H1 (cell line): ENCODE data around the gene C2CD4B. TPM values are rescaled to one million over a fixed set of nuclear protein-coding genes. Genes with fewer than 3 reads are reported as not detected.

Experiments
- BCL11A ChIP-seq, 2 experiments: IDR thresholded peaks; one replicate each; pipeline ENCODE4 v1.6.1; 2011; ENCODE audit warnings: low read depth in 2 of 2, low read length in 2 of 2, mild to moderate bottlenecking in 2 of 2
- HDAC6 ChIP-seq: IDR thresholded peaks from one replicate; pipeline ENCODE4 v1.7.1; 2012; ENCODE audit warnings: low read depth, mild to moderate bottlenecking, inconsistent platforms, low read length, moderate library complexity
- RXRA ChIP-seq: IDR thresholded peaks from 2 replicates; pipeline ENCODE4 v1.6.1; 2011; ENCODE audit warnings: low read depth, mild to moderate bottlenecking, low read length, moderate library complexity; ENCODE audit not compliant: insufficient read depth
- polyA plus RNA-seq, 7 experiments: library from polyadenylated mRNA; depleted of rRNA in 3 of 7; stranded (reverse) in 5 of 7; unstranded in 2 of 7; fragments of >200 nt in 5 of 7; fragments of 200-250 nt in 2 of 7; gene quantifications; 1 replicate in 5 of 7; 2 replicates in 1 of 7; 4 replicates in 1 of 7; pipeline versions ENCODE4 v1.2.1 to v1.2.3, GENCODE V29; 2011 to 2013; ENCODE audit warnings: missing spikeins in 2 of 7, mixed read lengths in 2 of 7
- total RNA-seq: library from RNA; stranded (reverse); fragmentation: NEBNext Ultra II Directional; extraction: Animal tissue kit (Norgen Biotek cat#: 25700); gene quantifications from 2 replicates; pipeline ENCODE4 v1.2.1, GENCODE V29; 2021

Gene C2CD4B
- total and polyA plus RNA-seq, 2 of the 8 experiments (the other 6 are each of a cell fraction or from before 2014, with no cell fraction given), result 0.12 to 0.73 TPM

DNA sequence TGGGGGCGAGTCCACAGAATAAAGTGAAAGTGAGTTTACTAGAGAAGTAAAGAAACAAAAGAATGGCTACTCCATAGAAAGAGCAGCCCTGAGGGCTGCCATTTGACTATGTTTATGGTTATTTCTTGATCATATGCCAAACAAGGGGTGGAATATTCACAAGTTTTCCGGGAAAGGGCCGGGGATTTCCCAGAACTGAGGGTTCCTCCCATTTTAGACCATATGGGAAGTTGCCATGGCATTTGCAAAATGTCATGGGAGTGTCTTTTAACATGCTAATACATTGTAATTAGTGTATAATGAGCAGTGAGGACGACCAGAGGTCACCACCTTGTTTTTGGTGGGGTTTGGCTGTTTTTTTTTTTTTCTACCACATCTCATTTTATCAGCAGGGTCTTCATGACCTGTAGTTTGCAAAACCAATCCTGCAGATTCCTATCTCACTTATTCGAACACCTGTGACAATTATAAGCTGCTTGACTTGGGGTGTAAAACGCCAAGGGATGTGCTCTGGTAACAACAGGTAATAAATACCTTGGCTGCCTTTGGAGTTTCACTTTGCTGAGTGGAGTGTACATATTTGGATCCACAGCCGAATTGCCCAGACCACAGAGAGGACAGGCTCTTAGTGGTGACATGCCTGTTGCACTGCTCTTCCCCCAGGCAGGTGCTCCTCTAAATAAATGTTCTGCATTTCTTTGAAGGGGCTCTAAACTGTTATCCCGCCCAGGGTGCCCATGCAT is 43.6 kb downstream of the C2CD4B start (continued):
- TF ChIP-seq HDAC6 (no peak), BCL11A (IDR thresholded peaks at IDR 0.05; ENCODE audit: low read depth in 2 of 2, low read length in 2 of 2) (no peak), RXRA (no peak)
